ENCODE results near the gene RARS1. TPM values are rescaled to one million over a fixed set of nuclear protein-coding genes. Genes with fewer than 3 reads are reported as not detected.

RARS1 gene
- total RNA-seq, result 10 to 100 TPM; 66.1 to 68.2 TPM

DNA sequence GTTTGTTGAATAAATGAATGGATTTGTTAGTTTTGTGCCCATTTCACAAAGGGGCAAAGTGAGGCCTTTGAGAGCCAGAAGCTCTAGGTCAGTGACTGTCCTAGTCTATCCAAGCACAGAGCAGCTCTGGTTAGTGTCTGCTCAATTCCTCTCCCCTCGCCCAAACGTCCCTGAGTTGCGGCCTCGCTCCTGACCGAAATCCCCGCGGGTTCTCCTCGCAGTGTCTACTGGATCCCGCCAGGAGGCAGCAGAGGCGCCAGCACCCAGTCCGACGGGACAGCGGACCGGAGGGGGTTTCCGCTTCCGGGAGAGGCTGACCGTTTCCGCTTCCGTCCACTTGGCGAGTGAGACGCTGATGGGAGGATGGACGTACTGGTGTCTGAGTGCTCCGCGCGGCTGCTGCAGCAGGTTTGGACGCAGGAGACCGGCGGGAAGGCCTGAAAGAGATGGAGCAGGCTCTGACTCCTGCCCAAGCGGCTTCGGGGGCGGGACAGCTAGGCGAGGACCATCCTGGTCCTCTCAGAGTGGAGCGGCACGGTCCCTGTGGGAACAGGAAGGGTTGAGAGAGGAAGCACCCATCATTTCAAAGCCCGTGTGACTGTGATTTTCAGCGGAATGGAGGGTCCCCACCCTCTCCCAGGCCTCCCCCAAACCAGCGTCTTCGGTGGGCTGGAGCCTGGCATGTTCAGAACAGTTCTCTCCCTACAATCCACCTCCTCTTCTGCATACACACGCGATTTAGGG, at the start of gene RARS1:
TSS of gene RARS1 (plus strand) at position 336 of the 744 bp plus-strand sequence. CDS start at position 364, 28 bp downstream.

DNA sequence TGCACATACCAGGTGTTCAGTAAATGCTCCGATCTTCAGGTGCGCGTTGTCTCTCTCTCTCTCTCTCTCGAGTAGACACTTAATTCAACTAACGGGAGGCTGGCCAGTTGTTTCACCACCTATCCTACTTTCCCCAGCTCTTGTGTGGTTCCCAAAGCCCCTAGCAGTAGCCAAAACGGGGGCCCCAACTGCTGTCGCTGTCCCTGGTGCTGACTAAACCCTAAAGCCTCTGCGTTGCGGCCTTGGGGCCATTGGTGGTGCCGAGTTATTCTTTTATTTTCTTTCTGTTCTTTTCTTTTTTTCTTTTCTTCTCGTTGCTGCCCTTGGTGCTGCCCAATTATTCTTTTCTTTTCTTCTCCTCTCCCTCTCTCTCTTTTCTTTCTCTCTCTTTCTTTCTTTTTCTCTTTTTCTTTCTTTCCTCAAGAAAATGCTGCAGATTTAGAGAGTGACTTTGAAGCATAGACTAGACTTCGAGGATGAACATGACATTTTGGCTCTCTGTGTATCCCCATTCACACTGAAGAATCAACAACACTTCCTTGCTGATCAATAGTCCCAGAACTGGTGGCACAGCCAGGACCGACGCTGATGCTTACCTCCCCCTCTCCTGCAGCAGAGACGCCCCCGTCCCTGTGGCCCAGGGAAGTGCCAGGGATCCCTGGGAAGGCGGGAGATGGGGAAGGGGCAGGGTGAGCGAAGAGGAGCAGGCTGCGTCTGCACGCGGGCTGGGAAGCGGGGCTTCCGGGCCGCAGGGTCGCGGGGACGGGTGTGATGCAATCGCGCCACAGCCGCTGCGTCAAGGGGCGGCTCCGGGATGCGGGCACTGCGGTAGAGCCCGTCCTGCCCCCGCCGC, 42.5 kb downstream of the RARS1 start, which contains the start of gene FBLL1:
TSS of gene FBLL1 (plus strand) at position 785 of the 853 bp plus-strand sequence. CDS start 200 bp downstream, outside the sequence.

Small RNAs within 50 kb of the gene (microRNA-seq; reads per million reads assigned to microRNA genes)
- gene MIR103A1 (ENCODE audit: borderline microRNAs expressed, borderline replicate concordance) (not detected), gene MIR103B1 (ENCODE audit: borderline microRNAs expressed, borderline replicate concordance) (not detected)

Other genes with a start within 250 kb of the RARS1 start
- under 1 TPM; 0.35 to 0.63 TPM for gene WWC1, start 194.8 kb upstream of the RARS1 start, total RNA-seq
- gene FBLL1, start 42.8 kb downstream of the RARS1 start, total RNA-seq, result under 1 TPM in 1 of 2 experiments, not detected in 1; 0.30 TPM
- gene PANK3, start 92.9 kb downstream of the RARS1 start, total RNA-seq, result 10 to 100 TPM; 56.0 to 69.3 TPM

Measured in activated naive CD4-positive, alpha-beta T cell treated with anti-CD3 and anti-CD28 coated beads, Interleukin-2, amount 10 ng/mL, durations not matched to agents 5 hours and 36 hours (primary cell).